Esophagus (tissue), 2 donors: ENCODE measurements around the gene WFDC9. TPM values are rescaled to one million over a fixed set of nuclear protein-coding genes. Genes with fewer than 3 reads are reported as not detected.
"Not testable (repeated sequence)": the region's sequence is repeated elsewhere in the genome, so short reads cannot be mapped to it uniquely, and the experiment has no call there.

Experiments
- H3K27ac ChIP-seq, 2 donors: one replicate each; pipeline ENCODE4 v1.5.1; 2013; ENCODE audit warnings: low read depth in 2 of 2, mild to moderate bottlenecking in 2 of 2, inconsistent platforms in 1 of 2, low read length in 1 of 2, moderate library complexity in 1 of 2
- H3K27me3 ChIP-seq, 2 donors: one replicate each; pipeline ENCODE4 v1.6.1; 2013; ENCODE audit warnings: low read length in 2 of 2, control low read depth in 1 of 2, mild to moderate bottlenecking in 1 of 2; ENCODE audit not compliant: insufficient read depth in 2 of 2, control insufficient read depth in 1 of 2
- H3K36me3 ChIP-seq, 2 donors: one replicate each; pipeline ENCODE4 v1.6.1; 2013; ENCODE audit warnings: low read length in 1 of 2; ENCODE audit not compliant: control insufficient read depth in 2 of 2, insufficient read depth in 2 of 2
- H3K4me1 ChIP-seq, 2 donors: one replicate each; pipeline ENCODE4 v1.6.1; 2013; ENCODE audit warnings: low read length in 1 of 2; ENCODE audit not compliant: control insufficient read depth in 2 of 2, insufficient read depth in 2 of 2
- H3K4me3 ChIP-seq, 2 donors: one replicate each; pipeline ENCODE4 v1.5.1; 2013; ENCODE audit warnings: low read length in 2 of 2, mild to moderate bottlenecking in 2 of 2, low read depth in 1 of 2, moderate library complexity in 1 of 2
- H3K9me3 ChIP-seq, 2 donors: one replicate each; pipeline ENCODE4 v1.6.1; 2013; ENCODE audit warnings: mild to moderate bottlenecking in 2 of 2, low read depth in 1 of 2, low read length in 1 of 2, moderate library complexity in 1 of 2; ENCODE audit not compliant: control insufficient read depth in 2 of 2, insufficient read depth in 1 of 2
- WGBS, 2 donors: extraction: QIAGEN DNeasy Blood & Tissue Kit; methylation state at CpG; one replicate each; pipeline ENCODE4 v1.1.7; 2013; 5-methylcytosine and 5-hydroxymethylcytosine counted together
- polyA plus RNA-seq, 2 donors: library from polyadenylated mRNA; stranded (reverse); fragments of 200-250 nt; gene quantifications; one replicate each; pipeline ENCODE4 v1.2.3, GENCODE V29; 2013
- donor health status: healthy with polysubstance abuse.
- donor health status: Bipolar disorder and iron deficiency.

Gene WFDC9
- polyA plus RNA-seq, 2 donors = not detected

DNA sequence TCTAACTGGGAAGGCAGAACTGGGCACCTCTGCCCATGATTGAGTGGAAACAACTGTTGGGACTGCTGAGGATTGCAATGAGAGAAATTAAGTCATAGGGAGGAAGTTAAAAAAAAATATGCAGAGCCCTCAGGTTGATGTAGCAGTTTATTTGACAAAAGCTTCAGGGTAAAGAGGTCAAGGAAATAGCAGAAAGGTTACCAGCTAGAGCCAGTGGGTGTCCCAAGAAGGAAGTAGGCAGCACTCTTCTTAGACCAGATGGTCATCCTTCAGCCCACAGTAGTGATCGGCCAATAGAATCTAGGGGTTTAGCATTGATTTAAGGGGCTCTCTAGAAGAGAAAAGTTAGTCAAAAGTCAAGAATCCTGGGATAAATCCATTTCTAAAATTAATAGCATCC, 23.3 kb downstream of the WFDC9 start:
- Histone ChIP-seq H3K4me3 (no peak overlapping the region), H3K4me1 (no peaks in the 10 kb centered on the region), H3K27ac (no peak overlapping the region), H3K36me3 (no peaks in the 10 kb centered on the region), H3K27me3 (peaks cover 0 to 3% of the 10 kb centered on the region in 2 donors), H3K9me3 (no peaks in the 10 kb centered on the region)
- WGBS, 2 donors = 85 to 100% methylated on average over 1 of the region's 1 CpG

DNA sequence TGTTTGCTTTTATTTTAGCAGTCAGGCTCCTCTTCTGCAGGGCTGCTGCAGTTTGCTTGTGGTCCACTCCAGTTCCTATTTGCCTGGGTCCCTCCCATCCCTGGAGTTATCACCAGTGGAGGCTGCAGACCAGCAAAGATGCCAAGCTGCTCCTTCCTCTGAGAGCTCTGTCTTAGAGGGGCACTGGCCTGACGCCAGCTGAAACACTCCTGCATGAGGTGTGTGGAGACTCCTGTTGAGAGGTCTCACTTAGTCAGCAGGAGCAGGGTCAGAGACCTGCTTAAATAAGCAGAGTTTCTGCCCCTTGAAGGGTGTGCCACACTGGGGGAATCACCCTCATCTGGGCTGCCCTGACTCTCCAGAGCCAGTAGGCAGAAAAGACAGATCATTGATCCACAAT, 35.8 kb downstream of the WFDC9 start:
- no peak overlapping the region for H3K4me3 ChIP-seq
- peaks cover 4 to 9% of the 10 kb centered on the region in 2 donors for H3K27me3 ChIP-seq
- H3K27ac ChIP-seq = no peak overlapping the region
- 35 to 58% methylated on average over 1 of the region's 1 CpG for WGBS, 2 donors
- H3K4me1 ChIP-seq = no peaks in the 10 kb centered on the region
- no peaks in the 10 kb centered on the region for H3K36me3 ChIP-seq
- H3K9me3 ChIP-seq = no peaks in the 10 kb centered on the region

DNA sequence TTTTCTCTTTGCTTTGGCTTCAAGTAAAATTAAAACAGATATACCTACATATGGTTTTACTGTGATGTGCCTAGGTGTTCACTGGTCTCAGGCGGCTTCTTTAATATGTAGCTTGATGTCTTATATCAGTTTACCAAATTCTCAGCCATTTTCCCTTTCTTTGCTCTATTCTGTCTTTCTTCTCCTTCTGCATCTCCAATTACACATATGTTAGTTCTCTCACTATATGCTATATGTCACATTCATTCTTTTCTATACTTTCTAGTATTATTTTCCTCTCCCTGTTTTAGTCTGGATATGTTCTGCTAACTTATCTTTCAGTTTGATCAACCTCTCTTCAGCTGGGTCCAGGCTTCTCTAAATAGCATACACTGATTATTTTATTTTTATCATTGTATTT, 37.6 kb downstream of the WFDC9 start:
- 49 to 59% methylated on average over 1 of the region's 1 CpG for WGBS, 2 donors
- Histone ChIP-seq H3K4me1 (no peaks in the 10 kb centered on the region), H3K27me3 (peaks cover 4 to 6% of the 10 kb centered on the region in 2 donors), H3K36me3 (no peaks in the 10 kb centered on the region), H3K9me3 (no peaks in the 10 kb centered on the region), H3K4me3 (no peak overlapping the region), H3K27ac (no peak overlapping the region)

DNA sequence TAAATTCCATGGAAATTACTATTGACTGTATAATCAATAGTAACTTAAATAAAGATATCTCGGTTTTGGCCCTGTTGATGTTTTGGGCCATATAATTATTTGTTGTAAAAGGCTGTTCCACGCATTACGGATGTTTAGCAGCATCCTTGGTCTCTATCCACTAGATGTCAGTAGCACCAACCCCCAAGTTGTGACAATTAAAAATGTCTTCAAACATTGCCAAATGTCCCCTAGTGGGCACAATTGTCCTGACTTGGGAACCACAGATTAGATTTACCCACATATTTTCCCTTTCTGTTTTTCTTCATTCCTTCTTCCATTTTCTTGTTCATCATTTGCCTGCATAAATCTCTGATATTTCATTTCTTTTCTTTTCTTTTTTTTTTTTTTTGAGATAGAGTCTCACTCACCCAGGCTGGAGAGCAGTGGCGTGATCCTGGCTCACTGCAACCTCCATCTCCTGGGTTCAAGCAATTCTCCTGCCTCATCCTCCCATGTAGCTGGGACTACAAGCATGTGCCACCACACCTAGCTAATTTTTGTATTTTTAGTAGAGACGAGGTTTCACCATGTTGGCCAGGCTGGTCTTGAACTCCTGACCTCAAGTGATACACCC, 38.4 kb downstream of the WFDC9 start:
- Histone ChIP-seq H3K4me3 (no peak overlapping the region), H3K9me3 (no peaks in the 10 kb centered on the region), H3K36me3 (no peaks in the 10 kb centered on the region), H3K4me1 (no peaks in the 10 kb centered on the region), H3K27ac (no peak overlapping the region), H3K27me3 (peaks cover 4% of the 10 kb centered on the region in 2 donors)
- 59 to 62% methylated on average over 5 of the region's 5 CpGs for whole genome bisulfite sequencing, 2 donors

DNA sequence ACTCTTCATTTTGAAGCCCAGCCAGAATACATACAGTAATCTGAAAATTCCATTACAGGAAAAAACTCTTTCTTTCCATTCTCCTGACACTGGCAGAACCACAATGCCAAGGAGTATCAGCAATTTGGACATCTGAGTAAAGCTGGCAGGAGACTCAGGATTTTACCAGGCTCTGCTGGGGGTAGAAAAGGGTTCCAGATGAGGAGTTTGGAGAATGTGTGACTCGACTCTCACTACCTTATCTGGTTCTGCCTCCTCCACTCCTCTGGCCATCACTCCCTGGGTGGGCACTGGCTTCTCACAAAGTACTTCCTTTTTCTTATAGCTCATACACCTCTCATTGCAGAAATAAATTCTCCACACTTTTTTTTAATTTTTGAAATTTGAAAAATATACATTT, 41.4 kb downstream of the WFDC9 start:
- 20 to 53% methylated on average over 1 of the region's 1 CpG for WGBS, 2 donors
- no peak overlapping the region for H3K27ac ChIP-seq
- no peak overlapping the region for H3K4me3 ChIP-seq
- H3K27me3 ChIP-seq = no peaks in the 10 kb centered on the region
- no peaks in the 10 kb centered on the region for H3K4me1 ChIP-seq
- no peaks in the 10 kb centered on the region for H3K9me3 ChIP-seq
- no peaks in the 10 kb centered on the region for H3K36me3 ChIP-seq

DNA sequence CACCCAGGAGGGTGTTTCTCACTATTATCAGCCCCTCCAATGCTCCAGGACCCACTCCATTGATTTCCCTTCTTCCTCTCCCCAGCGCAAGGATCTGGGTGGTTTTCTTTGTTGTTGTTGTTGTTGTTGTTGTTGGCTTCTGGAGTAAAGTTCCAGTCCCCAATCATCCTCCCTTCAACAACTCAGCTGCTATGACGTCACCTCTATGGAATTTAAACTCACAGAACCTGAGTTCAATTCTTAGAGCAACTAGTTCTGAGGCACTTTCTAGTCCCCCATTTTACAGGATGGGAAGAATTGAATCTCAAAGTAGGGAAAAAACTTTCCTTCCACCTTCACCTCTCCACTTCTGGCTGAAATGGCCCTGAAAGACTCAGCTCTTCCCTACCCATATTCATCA, 42.3 kb downstream of the WFDC9 start:
- Histone ChIP-seq H3K36me3 (no peaks in the 10 kb centered on the region), H3K27ac (no peak overlapping the region), H3K4me1 (no peaks in the 10 kb centered on the region), H3K9me3 (no peaks in the 10 kb centered on the region), H3K4me3 (no peak overlapping the region), H3K27me3 (no peaks in the 10 kb centered on the region)
- WGBS, 2 donors = 63 to 77% methylated on average over 2 of the region's 2 CpGs

DNA sequence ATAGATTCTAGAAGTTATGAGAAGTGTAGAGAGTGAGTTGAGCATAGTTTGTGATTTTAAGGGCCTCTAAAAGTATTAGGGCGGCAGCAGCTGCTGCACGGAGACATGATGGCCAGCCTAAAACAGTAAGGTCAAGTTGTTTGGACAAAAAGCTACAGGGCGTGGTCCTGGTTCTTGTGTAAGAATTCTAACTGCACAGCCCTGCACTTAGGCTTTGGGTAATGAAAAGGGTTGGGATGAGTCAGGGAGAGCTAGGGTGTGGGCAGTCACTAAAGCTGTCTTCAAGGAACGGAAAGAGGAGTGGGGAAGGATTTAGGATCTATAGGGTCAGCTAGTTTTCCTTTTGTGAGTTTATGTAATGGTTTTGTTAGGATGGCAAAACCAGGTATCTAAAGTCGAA, 45.1 kb downstream of the WFDC9 start:
- H3K4me1 ChIP-seq, H3K9me3 ChIP-seq, H3K27ac ChIP-seq, H3K27me3 ChIP-seq, H3K4me3 ChIP-seq, H3K36me3 ChIP-seq: not testable (repeated sequence)
- 78 to 88% methylated on average over 5 of the region's 5 CpGs for WGBS, 2 donors

DNA sequence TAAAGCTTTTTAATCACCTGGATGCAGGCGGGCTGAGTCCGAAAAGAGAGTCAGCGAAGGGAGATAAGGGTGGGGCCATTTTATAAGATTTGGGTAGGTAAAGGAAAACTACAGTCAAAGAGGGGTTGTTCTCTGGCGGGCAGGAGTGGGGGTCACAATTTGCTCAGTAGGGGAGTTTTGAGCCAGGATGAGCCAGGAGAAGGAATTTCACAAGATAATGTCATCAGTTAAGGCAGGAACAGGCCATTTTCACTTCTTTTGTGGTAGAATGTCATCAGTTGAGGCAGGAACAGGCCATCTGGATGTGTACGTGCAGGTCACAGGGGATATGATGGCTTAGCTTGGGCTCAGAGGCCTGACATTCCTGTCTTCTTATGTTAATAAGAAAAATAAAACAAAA, 46.8 kb downstream of the WFDC9 start:
- H3K27me3 ChIP-seq, H3K4me3 ChIP-seq, H3K36me3 ChIP-seq, H3K9me3 ChIP-seq, H3K4me1 ChIP-seq, H3K27ac ChIP-seq: not testable (repeated sequence)
- 87 to 89% methylated on average over 5 of the region's 5 CpGs for WGBS, 2 donors

DNA sequence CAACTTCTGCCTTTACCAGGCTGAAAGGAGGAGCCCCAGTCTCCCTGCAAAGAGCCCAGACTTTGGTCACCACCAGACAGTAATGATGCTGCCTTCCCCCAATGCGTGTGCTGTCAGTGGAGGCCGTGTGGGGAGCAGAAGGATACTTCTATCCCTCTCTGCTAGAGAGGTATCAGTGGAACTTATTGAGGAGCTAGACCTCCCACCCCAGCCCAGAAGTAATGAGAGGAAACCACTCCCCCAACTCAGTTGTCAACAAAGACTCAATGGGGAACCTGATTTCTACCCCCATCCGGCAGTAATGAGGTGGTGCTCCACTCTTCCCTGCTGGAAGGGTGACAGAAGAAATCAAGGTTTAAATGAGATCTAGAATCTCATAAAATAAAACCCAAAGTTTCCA, 47.6 kb downstream of the WFDC9 start:
- no peaks in the 10 kb centered on the region for H3K4me1 ChIP-seq

DNA sequence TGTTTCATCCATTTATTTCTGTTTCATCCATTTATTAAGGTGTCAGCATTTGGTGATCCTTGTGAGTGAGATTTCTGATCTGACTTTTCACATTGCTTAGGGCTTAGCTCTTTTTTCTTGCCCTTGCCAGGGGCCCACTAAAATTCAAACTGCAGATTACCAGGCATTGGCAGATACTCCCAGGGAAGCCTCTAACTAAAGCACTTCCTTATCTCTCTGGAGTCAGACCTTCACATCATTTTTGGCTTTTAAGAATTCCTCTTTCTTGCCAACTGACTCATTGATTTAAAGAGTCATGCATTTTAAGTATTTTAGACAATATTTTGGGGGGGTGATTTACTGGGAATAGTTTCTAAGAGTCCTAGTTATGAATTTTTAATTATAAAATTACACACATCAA, 49.4 kb downstream of the WFDC9 start:
- Histone ChIP-seq H3K9me3 (no peaks in the 10 kb centered on the region), H3K27ac (no peak overlapping the region), H3K27me3 (peaks cover 0 to 6% of the 10 kb centered on the region in 2 donors), H3K4me3 (no peak overlapping the region), H3K36me3 (no peaks in the 10 kb centered on the region), H3K4me1 (no peaks in the 10 kb centered on the region)

More for the DNA sequence above, 47.6 kb downstream of the WFDC9 start:
- Histone ChIP-seq H3K9me3 (no peaks in the 10 kb centered on the region), H3K4me3 (no peak overlapping the region), H3K36me3 (no peaks in the 10 kb centered on the region), H3K27ac (no peak overlapping the region), H3K27me3 (peaks cover 0 to 6% of the 10 kb centered on the region in 2 donors)
- WGBS, 2 donors = 72 to 78% methylated on average over 3 of the region's 3 CpGs
